Renal pelvis (tissue), 4 donors: ENCODE results near the gene PCDHB16. TPM values are rescaled to one million over a fixed set of nuclear protein-coding genes. Genes with fewer than 3 reads are reported as not detected.
"Not testable (repeated sequence)": the region's sequence is repeated elsewhere in the genome, so short reads cannot be mapped to it uniquely, and the experiment has no call there.

Experiments
- DNase-seq: peaks from one replicate; pipeline ENCODE4 v3.0.0-alpha.2; 2013
- polyA plus RNA-seq, 3 donors: library from polyadenylated mRNA; unstranded; fragments of 120-200 nt; gene quantifications; one replicate each; pipeline ENCODE4 v1.2.1, GENCODE V29; 2013; ENCODE audit not compliant: insufficient read length in 3 of 3

PCDHB16 gene
- polyA plus RNA-seq, 3 donors, result 5.1 to 7.4 (median 6.5) TPM

DNA sequence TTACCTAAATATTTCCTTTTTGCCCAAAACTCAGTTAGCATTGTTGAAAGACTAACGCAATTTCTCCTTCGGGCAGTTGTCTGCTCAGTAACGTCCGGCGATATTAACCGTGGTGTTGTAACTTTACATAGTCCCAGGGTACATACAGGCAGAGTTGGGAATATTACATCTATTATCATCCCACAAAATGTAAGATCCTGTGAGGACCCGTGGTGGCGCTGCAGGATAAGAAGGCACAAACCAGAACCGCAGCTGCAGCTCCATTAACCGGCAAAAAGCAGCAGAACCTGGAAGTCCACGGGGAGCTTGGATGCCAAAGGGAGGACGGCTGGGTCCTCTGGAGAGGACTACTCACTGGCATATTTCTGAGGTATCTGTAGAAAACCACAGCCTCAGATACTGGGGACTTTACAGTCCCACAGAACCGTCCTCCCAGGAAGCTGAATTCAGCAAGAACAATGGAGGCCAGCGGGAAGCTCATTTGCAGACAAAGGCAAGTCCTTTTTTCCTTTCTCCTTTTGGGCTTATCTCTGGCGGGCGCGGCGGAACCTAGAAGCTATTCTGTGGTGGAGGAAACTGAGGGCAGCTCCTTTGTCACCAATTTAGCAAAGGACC is 4.5 kb upstream of the PCDHB16 start, which contains the start of gene PCDHB8:
PCDHB8 (plus strand) TSS at position 214 of the 615 bp plus-strand sequence; CDS start at position 459, 245 bp downstream.
- DNase-seq, result not testable (repeated sequence)

- DNase-seq, result not testable (repeated sequence)
Measured at GRCh38 chr5:141179371-141179770, 2.8 kb upstream of the PCDHB16 start.

DNA sequence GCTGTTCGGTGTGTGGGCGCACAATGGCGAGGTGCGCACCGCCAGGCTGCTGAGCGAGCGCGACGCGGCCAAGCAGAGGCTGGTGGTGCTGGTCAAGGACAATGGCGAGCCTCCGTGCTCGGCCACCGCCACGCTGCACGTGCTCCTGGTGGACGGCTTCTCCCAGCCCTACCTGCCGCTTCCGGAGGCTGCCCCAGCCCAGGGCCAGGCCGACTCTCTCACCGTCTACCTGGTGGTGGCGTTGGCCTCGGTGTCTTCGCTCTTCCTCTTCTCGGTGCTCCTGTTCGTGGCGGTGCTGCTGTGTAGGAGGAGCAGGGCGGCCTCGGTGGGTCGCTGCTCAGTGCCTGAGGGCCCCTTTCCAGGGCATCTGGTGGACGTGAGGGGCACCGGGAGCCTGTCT is 2.3 kb upstream of the PCDHB16 start:
- DNase-seq, result not testable (repeated sequence)

- DNase-seq, result no peak
Measured at GRCh38 chr5:141180313-141180712, 1.9 kb upstream of the PCDHB16 start.

GRCh38 chr5:141184117-141184855 is 2.1 kb downstream of the PCDHB16 start:
- not testable (repeated sequence) for DNase-seq

DNA sequence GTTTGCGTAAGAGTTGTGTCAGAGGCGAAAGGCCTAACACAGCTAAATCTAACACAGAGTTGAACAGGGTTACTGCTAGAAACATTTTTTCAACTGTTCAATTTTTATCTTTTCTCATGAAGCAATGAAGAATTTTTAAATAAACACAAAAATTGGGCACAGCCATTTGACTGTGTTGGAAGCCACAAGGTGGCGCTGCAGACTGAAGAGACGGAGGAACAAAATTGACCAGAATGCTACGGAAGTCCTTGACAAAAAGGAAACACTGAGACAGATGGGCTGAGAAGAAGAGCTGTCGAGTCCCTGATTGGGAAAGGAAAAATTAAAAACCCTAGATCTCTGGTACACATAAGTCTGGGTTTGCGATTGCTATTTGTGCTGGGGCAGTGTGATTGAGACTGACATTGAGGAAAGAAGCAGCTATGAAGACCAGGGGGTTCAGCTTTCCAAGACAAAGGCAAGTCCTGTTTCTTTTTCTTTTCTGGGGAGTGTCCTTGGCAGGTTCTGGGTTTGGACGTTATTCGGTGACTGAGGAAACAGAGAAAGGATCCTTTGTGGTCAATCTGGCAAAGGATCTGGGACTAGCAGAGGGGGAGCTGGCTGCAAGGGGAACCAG is 4.8 kb downstream of the PCDHB16 start, which contains the start of gene PCDHB9:
PCDHB9 (plus strand) TSS at position 265 of the 616 bp plus-strand sequence; CDS start at position 423, 158 bp downstream.
- no peak for DNase-seq

- DNase-seq, result not testable (repeated sequence)
Measured at GRCh38 chr5:141188682-141189081, 6.5 kb downstream of the PCDHB16 start.

DNA sequence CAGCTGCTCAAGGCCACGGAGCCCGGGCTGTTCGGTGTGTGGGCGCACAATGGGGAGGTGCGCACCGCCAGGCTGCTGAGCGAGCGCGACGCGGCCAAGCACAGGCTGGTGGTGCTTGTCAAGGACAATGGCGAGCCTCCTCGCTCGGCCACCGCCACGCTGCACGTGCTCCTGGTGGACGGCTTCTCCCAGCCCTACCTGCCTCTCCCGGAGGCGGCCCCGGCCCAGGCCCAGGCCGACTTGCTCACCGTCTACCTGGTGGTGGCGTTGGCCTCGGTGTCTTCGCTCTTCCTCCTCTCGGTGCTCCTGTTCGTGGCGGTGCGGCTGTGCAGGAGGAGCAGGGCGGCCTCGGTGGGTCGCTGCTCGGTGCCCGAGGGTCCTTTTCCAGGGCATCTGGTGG is 6.9 kb downstream of the PCDHB16 start:
- DNase-seq, result not testable (repeated sequence)

GRCh38 chr5:141192110-141192725 is 10.0 kb downstream of the PCDHB16 start, which contains the start of gene PCDHB10:
Gene PCDHB10, plus strand, starts transcription at chr5:141192353. Its CDS starts 200 bp downstream, at chr5:141192553.
- no peak for DNase-seq

DNA sequence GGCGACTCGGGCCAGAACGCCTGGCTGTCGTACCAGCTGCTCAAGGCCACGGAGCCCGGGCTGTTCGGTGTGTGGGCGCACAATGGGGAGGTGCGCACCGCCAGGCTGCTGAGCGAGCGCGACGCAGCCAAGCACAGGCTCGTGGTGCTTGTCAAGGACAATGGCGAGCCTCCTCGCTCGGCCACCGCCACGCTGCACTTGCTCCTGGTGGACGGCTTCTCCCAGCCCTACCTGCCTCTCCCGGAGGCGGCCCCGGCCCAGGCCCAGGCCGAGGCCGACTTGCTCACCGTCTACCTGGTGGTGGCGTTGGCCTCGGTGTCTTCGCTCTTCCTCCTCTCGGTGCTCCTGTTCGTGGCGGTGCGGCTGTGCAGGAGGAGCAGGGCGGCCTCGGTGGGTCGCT is 12.1 kb downstream of the PCDHB16 start:
- DNase-seq, result not testable (repeated sequence)

- no peak for DNase-seq
Measured at GRCh38 chr5:141196363-141196762, 14.2 kb downstream of the PCDHB16 start.

GRCh38 chr5:141199359-141200235 is 17.4 kb downstream of the PCDHB16 start, which contains the start of gene PCDHB11:
Gene PCDHB11, plus strand, starts transcription at chr5:141199627. Its CDS starts 148 bp downstream, at chr5:141199775.
- no peak for DNase-seq

DNA sequence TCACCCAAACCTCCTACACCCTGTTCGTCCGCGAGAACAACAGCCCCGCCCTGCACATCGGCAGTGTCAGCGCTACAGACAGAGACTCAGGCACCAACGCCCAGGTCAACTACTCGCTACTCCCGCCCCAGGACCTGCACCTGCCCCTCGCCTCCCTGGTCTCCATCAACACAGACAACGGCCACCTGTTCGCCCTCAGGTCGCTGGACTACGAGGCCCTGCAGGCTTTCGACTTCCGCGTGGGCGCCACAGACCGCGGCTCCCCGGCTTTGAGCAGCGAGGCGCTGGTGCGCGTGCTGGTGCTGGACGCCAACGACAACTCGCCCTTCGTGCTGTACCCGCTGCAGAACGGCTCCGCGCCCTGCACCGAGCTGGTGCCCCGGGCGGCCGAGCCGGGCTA is 18.9 kb downstream of the PCDHB16 start:
- DNase-seq, result not testable (repeated sequence)

- DNase-seq, result not testable (repeated sequence)
Measured at GRCh38 chr5:141201646-141202045, 19.5 kb downstream of the PCDHB16 start.

- DNase-seq, result peak; percentile 21
Measured at GRCh38 chr5:141208478-141208877, 26.3 kb downstream of the PCDHB16 start, which contains the start of gene PCDHB12. Gene PCDHB12, plus strand, starts transcription at chr5:141208719. Its CDS starts 189 bp downstream, at chr5:141208908.

- not testable (repeated sequence) for DNase-seq
Measured at GRCh38 chr5:141210281-141210680, 28.1 kb downstream of the PCDHB16 start.

DNA sequence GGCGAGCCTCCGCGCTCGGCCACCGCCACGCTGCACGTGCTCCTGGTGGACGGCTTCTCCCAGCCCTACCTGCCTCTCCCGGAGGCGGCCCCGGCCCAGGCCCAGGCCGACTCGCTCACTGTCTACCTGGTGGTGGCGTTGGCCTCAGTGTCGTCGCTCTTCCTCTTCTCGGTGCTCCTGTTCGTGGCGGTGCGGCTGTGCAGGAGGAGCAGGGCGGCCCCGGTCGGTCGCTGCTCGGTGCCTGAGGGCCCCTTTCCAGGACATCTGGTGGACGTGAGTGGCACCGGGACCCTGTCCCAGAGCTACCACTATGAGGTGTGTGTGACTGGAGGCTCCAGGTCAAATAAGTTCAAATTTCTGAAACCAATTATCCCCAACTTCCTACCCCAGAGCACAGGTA is 28.7 kb downstream of the PCDHB16 start:
- not testable (repeated sequence) for DNase-seq

- DNase-seq, result not testable (repeated sequence)
Measured at GRCh38 chr5:141213656-141214339, 31.6 kb downstream of the PCDHB16 start, which contains the start of gene PCDHB13. Gene PCDHB13, plus strand, starts transcription at chr5:141213919. Its CDS starts 205 bp downstream, at chr5:141214124.

DNA sequence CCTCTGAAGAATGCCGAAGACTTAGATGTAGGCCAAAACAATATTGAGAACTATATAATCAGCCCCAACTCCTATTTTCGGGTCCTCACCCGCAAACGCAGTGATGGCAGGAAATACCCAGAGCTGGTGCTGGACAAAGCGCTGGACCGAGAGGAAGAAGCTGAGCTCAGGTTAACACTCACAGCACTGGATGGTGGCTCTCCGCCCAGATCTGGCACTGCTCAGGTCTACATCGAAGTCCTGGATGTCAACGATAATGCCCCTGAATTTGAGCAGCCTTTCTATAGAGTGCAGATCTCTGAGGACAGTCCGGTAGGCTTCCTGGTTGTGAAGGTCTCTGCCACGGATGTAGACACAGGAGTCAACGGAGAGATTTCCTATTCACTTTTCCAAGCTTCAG is 32.4 kb downstream of the PCDHB16 start:
- DNase-seq, result not testable (repeated sequence)

- DNase-seq, result not testable (repeated sequence)
Measured at GRCh38 chr5:141215504-141215903, 33.3 kb downstream of the PCDHB16 start.
